GM18505 (cell line): ENCODE measurements around the gene CD300H.

ENCODE experiments used
- ATAC-seq: cut with Tn5 transposase; IDR thresholded peaks from one replicate; pipeline ENCODE4 v1.9.1; 2021; ENCODE audit not compliant: unreplicated experiment
- POLR2A ChIP-seq: IDR thresholded peaks from 4 replicates; pipeline ENCODE4 v1.6.1; 2011; ENCODE audit warnings: borderline replicate concordance; ENCODE audit not compliant: insufficient read depth, insufficient read length; ENCODE audit errors: extremely low read depth

Gene CD300H

GRCh38 chr17:74550602-74551001 lies 16.7 kb downstream of the CD300H start:
- no peak for ATAC-seq
- TF ChIP-seq POLR2A: no peak

GRCh38 chr17:74549343-74549742 lies 18.0 kb downstream of the CD300H start:
- no peak for ATAC-seq
- TF ChIP-seq POLR2A: no peak

- ATAC-seq: no peak
- TF ChIP-seq POLR2A: no peak
Measured at GRCh38 chr17:74547736-74548135, 19.6 kb downstream of the CD300H start.

GRCh38 chr17:74547264-74547663 lies 20.0 kb downstream of the CD300H start:
- ATAC-seq: no peak
- TF ChIP-seq POLR2A: no peak

- TF ChIP-seq POLR2A: no peak
- no peak for ATAC-seq
Measured at GRCh38 chr17:74546586-74546985, 20.7 kb downstream of the CD300H start.

- no peak for TF ChIP-seq POLR2A
- no peak for ATAC-seq
Measured at GRCh38 chr17:74545843-74546230, 21.5 kb downstream of the CD300H start, which contains the start of gene CD300C. TSS of gene CD300C (minus strand) at chr17:74546115. CDS start at chr17:74545782, 333 bp downstream.

- no peak for TF ChIP-seq POLR2A
- ATAC-seq: no peak
Measured at GRCh38 chr17:74544991-74545842, 22.1 kb downstream of the CD300H start.

GRCh38 chr17:74543891-74544760 lies 23.2 kb downstream of the CD300H start:
- no peak for TF ChIP-seq POLR2A
- ATAC-seq: no peak

GRCh38 chr17:74543406-74543805 lies 23.9 kb downstream of the CD300H start:
- no peak for ATAC-seq

GRCh38 chr17:74542727-74543383 lies 24.5 kb downstream of the CD300H start:
- TF ChIP-seq POLR2A: no peak
- ATAC-seq: no peak

More at GRCh38 chr17:74543406-74543805, 23.9 kb downstream of the CD300H start:
- no peak for TF ChIP-seq POLR2A

GRCh38 chr17:74542166-74542565 lies 25.1 kb downstream of the CD300H start:
- TF ChIP-seq POLR2A: no peak
- ATAC-seq: no peak

GRCh38 chr17:74541176-74542111 lies 25.9 kb downstream of the CD300H start:
- ATAC-seq: no peak
- TF ChIP-seq POLR2A: no peak
